Stomach (tissue), 4 donors: ENCODE data around the gene BPIFB6.

Experiments used
- CTCF ChIP-seq, 7 experiments: fragments of 450-650 bp in 4 of 7; fragments of 200-600 bp in 3 of 7; sonication (generic) in 3 of 7; IDR thresholded peaks; one replicate each; pipeline ENCODE4 v1.5.1; 2016 to 2019; ENCODE audit warnings: antibody characterized with exemption in 7 of 7, control low read depth in 2 of 7, mild to moderate bottlenecking in 1 of 7
- POLR2A ChIP-seq, 4 donors: fragments of 450-650 bp; IDR thresholded peaks; one replicate each; pipeline ENCODE4 v1.6.1; 2016; ENCODE audit warnings: antibody characterized with exemption in 4 of 4, control low read depth in 2 of 4, mild to moderate bottlenecking in 1 of 4, moderate library complexity in 1 of 4

GRCh38 chr20:33007376-33008335 lies 23.8 kb upstream of the BPIFB6 start, which contains the start of gene BPIFB2:
- no peak for TF ChIP-seq CTCF (IDR thresholded peaks at IDR 0.05)
- no peak for TF ChIP-seq POLR2A (IDR thresholded peaks at IDR 0.05)
